Adrenal gland (tissue), 5 donors: ENCODE data around the gene PXMP2.

Experiments
- POLR2A ChIP-seq, 2 donors: fragments of 450-650 bp; IDR thresholded peaks; one replicate each; pipeline ENCODE4 v1.6.1; 2017; ENCODE audit warnings: antibody characterized with exemption in 2 of 2, mild to moderate bottlenecking in 2 of 2, moderate library complexity in 1 of 2
- TF ChIP-seq, protein P1 (sequence below), 6 experiments: fragments of 450-650 bp in 4 of 6; fragments of 200-600 bp in 2 of 6; sonication (generic) in 1 of 6; IDR thresholded peaks; 1 replicate in 5 of 6; 2 replicates in 1 of 6; pipeline versions ENCODE4 v1.5.1 to v1.8.0; 2016 to 2021; ENCODE audit warnings: antibody characterized with exemption in 6 of 6, mild to moderate bottlenecking in 2 of 6, moderate library complexity in 1 of 6
- donor health status: DM: no; HTN: no; CAD: no.

DNA sequence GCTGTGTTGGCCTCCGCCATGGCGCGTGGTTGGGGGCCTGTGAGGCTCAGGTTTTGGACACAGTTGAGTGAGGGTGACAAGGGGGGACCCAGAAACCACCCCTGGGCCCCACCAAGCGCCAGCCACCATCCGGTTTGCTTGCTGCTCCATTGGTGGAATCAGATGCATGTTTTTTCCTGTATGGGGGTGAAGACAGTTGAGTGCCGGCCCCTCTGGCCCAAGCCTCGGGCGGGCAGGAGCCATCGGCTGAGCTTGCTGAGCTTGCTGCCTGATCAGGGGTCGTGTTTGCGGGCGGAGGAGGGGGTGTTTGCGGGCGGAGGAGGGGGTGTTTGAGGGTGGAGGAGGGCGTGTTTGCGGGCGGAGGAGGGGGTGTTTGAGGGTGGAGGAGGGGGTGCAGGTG is 29.6 kb downstream of the PXMP2 start:
- TF ChIP-seq, protein P1, sequence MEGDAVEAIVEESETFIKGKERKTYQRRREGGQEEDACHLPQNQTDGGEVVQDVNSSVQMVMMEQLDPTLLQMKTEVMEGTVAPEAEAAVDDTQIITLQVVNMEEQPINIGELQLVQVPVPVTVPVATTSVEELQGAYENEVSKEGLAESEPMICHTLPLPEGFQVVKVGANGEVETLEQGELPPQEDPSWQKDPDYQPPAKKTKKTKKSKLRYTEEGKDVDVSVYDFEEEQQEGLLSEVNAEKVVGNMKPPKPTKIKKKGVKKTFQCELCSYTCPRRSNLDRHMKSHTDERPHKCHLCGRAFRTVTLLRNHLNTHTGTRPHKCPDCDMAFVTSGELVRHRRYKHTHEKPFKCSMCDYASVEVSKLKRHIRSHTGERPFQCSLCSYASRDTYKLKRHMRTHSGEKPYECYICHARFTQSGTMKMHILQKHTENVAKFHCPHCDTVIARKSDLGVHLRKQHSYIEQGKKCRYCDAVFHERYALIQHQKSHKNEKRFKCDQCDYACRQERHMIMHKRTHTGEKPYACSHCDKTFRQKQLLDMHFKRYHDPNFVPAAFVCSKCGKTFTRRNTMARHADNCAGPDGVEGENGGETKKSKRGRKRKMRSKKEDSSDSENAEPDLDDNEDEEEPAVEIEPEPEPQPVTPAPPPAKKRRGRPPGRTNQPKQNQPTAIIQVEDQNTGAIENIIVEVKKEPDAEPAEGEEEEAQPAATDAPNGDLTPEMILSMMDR (IDR thresholded peaks at IDR 0.05) = no peak
- TF ChIP-seq POLR2A (IDR thresholded peaks at IDR 0.05) = no peak
